Head of caudate nucleus (tissue), 42 donors: ENCODE measurements around the gene LGALS8.
"Not testable (repeated sequence)": the region's sequence is repeated elsewhere in the genome, so short reads cannot be mapped to it uniquely, and the experiment has no call there.

Experiments
- DNase-seq, 42 donors: peaks; one replicate each; pipeline versions ENCODE4 v3.0.0 to v3.0.0-alpha.2; 2020 to 2021; ENCODE audit warnings: mixed read lengths in 7 of 42
- intact Hi-C: fragments of 100-400 bp; cut with DNase I; formaldehyde crosslinking; loops from one replicate; pipeline ENCODE4 v1.15.0; 2022

LGALS8 gene

GRCh38 chr1:236504338-236504737 lies 19.4 kb upstream of the LGALS8 start:
- DNase-seq, intact Hi-C loops: not testable (repeated sequence)

DNA sequence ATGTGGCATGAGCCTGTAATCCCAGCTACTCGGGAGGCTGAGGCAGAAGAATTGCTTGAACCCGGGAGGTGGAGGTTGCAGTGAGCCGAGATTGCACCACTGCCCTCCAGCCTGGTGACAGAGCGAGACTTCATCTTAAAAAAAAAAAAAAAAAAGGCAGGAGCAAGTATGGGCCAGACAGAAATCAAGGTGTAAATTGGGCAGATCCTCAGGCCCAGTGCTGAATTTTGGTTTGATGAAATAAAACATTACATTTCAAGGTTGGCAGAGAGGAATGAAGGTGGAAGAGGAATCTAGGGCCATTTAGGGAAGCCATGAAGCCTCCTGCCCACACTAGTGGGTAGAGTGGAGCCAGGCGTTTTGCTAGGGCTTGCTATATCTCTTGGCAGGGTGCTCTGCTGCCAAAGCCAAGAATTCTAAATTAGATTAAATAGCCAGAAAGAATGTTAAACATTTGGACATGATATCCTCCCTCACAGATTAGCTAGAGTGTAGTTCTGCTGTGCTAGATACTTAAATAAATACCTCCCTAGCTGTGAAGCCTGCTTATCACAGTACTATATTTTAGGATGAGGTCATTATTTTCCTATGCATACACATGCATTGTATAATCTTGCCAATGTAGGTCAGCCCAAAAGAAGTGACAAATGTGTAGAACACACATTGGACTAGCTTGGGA lies 16.6 kb upstream of the LGALS8 start:
- no peak for DNase-seq
- intact Hi-C loops: no loop called here

GRCh38 chr1:236508593-236509027 lies 15.2 kb upstream of the LGALS8 start:
- intact Hi-C loops: no loop called here

DNA sequence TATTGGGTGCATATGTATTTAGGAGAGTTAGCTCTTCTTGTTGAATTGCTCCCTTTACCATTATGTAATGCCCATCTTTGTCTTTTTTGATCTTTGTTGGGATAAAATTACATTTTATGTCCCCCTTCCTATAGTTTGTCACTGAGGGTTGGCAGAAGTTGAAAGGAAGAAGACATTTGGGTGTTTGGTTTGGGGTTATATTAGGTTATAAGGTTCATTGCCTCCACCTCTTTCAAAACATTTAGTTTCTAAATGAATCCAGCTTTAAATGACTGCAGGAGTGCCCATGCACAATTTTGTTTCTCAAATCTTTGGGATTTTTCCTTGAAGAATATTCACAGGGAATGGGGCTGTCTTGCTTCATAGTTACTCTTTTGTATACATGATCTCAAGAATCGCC lies 14.6 kb upstream of the LGALS8 start:
- intact Hi-C loops: no loop called here
- no peak for DNase-seq

More at GRCh38 chr1:236508593-236509027, 15.2 kb upstream of the LGALS8 start:
- no peak for DNase-seq

DNA sequence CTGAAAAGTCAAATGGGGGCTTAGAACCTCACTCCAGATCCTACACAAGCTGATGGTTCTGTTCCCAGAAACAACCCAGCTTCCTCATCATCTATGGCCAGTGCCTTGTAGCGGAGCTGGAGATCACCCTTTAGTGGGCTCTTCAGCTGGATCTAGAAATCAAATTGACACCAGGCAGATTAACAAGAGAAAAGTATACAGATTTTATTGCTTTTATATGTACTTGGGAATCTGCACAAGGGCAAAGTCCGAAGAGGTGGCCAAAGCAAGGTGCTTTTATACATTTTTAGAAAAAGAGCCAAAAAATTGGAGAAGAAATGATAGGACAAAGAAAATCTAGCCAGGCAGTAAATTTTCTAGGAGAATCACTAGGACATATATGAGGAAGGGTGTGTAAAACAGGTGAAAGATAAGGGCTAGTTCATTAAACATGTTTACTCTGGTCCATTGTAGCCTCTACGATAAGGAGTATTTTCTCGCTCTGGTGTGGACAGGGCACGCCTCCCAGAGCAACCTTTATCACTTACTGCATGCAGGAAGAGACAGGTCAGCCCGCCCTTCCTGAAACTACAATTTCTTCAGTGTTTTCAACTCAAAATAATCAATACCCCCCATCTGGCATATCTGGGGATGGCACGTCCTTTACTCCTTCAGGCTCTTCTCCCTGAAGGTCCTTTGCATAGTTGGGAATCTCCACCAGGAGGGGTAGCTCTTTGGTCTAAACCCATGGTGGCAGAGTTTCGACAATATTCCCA lies 14.0 kb upstream of the LGALS8 start:
- DNase-seq: no peak
- intact Hi-C loops: no loop called here

GRCh38 chr1:236511735-236512418 lies 11.9 kb upstream of the LGALS8 start:
- DNase-seq: no peak
- intact Hi-C loops: no loop called here

DNA sequence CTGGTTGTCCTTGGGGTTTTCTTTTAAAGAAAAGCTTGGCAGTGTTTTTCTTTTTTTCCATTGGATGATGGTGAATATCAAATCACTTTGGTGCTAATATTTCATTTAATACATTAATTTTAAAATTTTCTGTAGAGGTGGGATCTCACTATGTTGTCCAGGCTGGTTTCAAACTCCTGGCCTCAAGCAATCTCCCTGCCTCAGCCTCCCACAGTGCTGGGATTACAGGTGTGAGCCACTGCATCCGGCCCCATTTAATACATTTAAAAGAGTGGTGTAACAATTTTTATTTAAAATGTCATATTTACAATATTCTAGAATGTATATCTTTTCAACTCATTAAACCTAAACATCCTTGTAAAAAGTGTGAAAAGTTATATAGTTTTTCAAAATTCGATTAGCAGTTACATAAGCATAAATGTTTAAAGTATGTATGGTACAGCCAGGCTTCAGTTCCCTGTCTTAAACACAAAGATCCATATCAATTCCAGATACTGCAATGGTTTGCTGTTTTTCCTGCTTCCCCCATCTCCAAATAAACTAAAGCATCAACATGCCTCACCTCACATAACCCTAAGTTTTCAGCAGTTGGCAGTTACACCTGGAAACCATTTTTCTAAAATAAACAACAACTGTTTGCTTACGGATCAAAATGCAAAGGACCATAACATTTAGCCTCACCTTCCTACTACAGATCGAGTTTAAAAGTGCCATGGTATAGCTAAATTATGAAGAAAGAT lies 8.9 kb upstream of the LGALS8 start:
- intact Hi-C loops: no loop called here
- no peak for DNase-seq

DNA sequence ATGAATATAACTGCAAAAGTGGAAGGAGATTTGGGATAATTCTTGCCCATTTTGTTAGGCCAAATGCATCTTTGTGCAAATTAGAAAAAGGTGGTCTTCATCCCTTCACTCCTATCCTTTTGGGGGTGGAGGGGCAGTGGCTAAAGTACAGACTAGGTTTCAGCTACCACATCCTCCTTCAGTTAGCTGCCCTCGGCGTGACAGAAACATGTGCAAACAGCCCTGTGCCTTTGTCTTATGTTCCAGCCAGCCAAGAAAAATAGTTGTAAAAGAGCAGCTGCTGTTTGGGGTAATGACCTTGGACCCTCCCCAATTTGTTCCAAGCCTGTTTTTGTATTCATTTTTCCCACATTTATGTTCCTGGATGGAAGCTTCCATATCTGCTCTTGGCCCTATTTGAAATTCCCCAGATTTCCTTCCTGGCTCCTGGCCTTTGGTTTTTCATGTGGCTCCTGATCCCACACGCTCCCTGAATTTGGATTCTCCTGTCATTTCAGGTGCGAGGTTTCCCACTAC lies 8.3 kb upstream of the LGALS8 start:
- intact Hi-C loops: no loop called here
- DNase-seq: no peak

- intact Hi-C loops: no loop called here
- DNase-seq: no peak
Measured at GRCh38 chr1:236516929-236517704, 6.7 kb upstream of the LGALS8 start.

DNA sequence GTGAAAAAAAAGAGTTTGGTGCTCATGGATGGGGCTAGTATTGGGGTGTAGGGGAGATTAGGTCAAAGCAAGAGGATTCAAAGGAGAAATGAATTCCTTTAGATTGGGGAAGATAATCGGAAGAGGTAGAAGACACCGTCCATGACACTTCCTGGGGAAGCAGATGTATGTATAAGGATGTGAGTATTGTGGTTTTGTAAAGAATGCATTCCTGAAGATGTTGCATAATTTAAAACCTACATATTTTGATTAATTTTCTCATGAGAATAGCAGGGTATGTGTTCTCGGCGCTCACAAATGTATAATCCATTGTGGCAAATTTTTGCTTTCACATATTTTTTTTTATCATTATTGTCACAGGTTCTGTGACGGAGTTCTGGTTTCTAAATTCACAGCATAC lies 5.5 kb upstream of the LGALS8 start:
- intact Hi-C loops: no loop called here
- DNase-seq: no peak

GRCh38 chr1:236520445-236521005 lies 3.3 kb upstream of the LGALS8 start:
- intact Hi-C loops: no loop called here
- DNase-seq: no peak

- intact Hi-C loops: no loop called here
- peak in 18 of 42 donors; percentile 6 to 46 (median 18) for DNase-seq
Measured at GRCh38 chr1:236522937-236523703, 662 bp upstream of the LGALS8 start.

GRCh38 chr1:236524142-236524894 lies 536 bp downstream of the LGALS8 start:
- intact Hi-C loops: no loop called here
- peak in 40 of 42 donors; percentile 9 to 80 (median 51) for DNase-seq

GRCh38 chr1:236524895-236525184 lies 1.1 kb downstream of the LGALS8 start:
- intact Hi-C loops: no loop called here
- DNase-seq: no peak

- intact Hi-C loops: no loop called here
- no peak for DNase-seq
Measured at GRCh38 chr1:236526079-236526478, 2.3 kb downstream of the LGALS8 start.

- DNase-seq: no peak
- intact Hi-C loops: no loop called here
Measured at GRCh38 chr1:236530286-236530685, 6.5 kb downstream of the LGALS8 start.

DNA sequence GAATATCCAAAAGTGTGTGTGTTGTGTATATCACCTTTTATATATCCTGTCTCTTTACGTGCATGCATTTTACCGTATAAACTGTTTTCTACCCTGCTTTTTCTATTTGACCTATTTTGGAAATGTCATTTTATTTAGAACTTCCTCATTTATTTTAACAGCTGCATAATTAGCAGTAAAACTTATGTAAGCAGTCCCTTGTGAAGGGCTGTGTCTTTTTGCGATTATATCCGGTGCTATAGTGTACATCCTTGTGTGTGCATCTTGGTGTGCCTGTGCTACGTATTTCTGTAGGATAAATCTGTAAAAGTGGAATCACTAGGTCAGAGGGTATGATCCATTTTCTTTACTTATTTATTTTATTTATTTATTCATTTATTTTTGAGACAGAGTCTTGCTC lies 7.2 kb downstream of the LGALS8 start:
- intact Hi-C loops: no loop called here
- no peak for DNase-seq
